Activated effector memory CD4-positive, alpha-beta T cell treated with anti-CD3 and anti-CD28 coated beads, Interleukin-2, amount 50 U/mL, for 16 hours (primary cell): ENCODE results near the gene XK.
"Not testable (repeated sequence)": the region's sequence is repeated elsewhere in the genome, so short reads cannot be mapped to it uniquely, and the experiment has no call there.

Experiments used
- DNase-seq: peaks from one replicate; pipeline ENCODE4 v3.0.0-alpha.2; 2020

XK gene

DNA sequence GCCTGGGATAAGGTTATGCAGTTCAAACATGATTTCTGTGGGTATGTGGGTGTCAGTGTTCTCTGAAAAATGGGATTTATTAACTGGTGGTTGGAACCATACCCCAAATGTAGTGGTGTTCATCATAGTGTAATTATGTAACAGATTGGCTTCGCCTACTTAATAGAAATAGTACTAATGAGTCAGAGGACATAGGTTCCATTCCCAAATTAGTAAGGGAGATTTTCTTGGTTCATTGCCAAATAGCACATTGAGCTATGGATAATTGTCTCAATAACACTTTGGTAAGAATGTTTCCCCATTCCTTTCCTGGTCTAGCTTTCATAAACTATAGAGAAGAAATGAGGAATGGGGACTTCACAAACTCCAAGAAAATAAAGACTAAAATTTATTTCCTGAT lies 73.8 kb downstream of the XK start:
- DNase-seq, result no peak

DNA sequence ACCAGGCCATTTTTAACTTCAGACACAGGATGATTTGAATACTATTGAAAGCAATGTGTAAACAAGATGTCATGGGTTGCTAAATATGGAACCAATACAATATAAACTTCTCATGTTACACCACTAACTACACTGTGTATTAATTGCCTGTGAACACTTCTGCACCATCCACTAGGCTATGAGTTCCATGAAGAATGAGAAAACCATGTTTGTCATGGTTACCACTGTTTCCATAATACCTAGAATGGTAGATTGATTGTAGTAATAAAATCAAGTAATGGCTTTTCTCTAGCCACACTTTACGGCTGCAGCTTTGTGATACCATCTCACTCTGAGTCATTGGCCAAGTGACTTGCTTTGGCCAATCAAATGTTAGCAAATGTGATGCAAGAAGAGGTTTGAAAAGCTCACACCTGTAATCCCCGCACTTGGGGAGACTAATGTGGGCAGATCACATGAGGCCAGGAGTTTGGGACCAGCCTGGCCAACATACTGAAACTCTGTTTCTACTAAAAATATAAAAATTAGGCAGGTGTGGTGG lies 74.4 kb downstream of the XK start:
- DNase-seq, result no peak

DNA sequence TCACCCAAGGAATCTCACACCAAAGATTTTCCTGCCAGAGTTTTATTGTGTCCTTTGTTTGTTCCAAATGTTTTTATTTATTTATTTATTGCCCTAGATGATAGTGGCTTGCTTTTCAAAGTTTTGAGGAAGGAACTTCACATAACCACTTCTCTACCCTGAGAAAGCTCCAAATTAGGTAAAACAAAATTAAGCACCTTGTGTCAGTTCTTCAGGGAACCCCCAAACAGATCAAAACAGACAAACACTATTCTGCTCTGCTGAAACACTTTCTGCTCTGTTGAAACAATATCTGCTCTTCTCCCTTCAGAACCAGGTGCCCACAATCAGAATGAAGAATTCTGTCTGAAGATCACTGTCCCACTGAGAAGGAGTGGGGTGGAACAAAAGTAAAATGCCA lies 77.8 kb downstream of the XK start:
- DNase-seq, result no peak

GRCh38 chrX:37765507-37765906 lies 79.9 kb downstream of the XK start:
- DNase-seq, result no peak

DNA sequence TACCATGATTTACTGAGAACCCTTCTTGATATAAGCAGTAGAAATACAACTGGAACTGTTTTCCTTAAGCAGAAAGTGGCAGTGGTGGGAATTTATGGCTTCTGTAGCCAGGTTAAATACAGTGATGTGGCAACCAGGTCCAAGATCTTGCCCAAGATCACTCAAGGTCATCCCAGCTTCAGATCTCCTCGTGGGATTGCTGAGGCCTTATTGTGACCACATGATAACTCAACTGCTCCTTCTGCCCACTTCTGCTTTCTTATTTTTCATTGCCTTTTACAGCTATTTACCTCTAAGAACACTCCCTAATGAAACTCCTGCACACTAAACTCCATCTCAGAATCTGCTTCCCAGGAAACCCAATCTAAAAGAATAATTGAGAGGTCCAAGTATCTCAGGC lies 81.8 kb downstream of the XK start:
- no peak for DNase-seq

DNA sequence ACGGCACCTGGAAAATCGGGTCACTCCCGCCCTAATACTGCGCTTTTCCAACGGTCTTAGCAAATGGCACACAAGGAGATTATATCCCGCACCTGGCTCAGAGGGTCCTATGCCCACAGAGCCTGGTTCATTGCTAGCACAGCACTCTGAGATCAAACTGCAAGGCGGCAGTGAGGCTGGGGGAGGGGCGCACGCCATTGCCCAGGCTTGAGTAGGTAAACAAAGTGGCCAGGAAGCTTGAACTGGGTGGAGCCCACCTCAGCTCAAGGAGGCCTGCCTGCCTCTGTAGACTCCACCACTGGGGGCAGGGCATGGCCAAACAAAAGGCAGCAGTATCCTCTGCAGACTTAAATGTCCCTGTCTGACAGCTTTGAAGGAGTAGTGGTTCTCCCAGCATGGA lies 83.3 kb downstream of the XK start:
- not testable (repeated sequence) for DNase-seq

DNA sequence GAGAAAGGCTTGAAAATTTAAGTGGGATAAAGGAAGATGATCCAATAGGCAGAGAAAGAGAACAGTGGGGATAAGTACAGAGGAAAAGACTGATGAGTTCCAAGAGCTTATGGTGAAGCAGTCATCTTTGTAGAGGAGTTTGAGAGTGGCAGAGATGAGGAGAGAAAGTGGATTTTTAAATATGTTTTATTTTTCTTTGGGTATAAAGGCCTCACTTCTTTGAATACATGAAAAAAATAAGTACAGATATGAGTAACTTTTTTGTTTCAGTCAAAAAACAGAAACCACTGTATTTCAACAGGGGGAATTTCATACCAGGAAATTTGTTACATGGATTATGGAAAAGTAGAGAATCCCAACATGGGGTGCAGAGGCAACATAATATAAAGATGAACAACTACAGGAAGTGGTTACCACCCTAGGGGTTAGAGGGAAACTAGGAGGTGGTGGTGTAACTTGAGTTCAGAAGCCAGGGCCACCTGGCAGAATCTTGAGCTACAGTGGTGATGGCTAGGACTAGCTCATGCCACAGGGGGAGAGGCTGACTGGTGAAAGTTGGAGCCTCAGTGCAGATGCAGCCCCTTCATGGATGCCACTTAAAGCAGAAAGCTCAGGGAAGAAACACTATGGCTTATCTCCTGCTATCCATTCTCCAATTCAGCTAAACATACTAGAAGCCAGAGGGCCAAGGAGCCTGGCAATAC lies 90.8 kb downstream of the XK start:
- DNase-seq, result no peak

- DNase-seq, result no peak
These were observed 91.4 kb downstream of the XK start for GRCh38 chrX:37776987-37777325.

DNA sequence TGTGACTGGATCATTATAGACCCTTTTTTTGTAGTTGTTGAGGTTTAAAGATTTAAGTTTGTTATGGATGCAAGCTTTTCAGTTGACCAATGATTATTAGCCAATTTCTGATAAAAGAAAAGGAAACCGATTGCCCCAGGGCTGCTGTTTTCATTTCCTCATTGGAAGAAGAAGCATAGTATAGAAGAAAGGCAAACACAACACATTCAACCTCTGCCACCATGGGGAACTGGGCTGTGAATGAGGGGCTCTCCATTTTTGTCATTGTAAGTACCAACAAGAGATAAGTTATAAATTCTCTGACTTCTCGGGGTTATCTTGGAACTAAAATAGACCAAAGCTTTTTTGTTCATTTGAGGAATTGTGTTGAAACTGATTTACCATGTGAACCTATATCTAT lies 94.3 kb downstream of the XK start, which contains the start of gene CYBB:
TSS of gene CYBB (plus strand) at position 203 of the 400 bp plus-strand sequence. CDS start at position 222, 19 bp downstream.
- no peak for DNase-seq

GRCh38 chrX:37781081-37781480 lies 95.5 kb downstream of the XK start:
- no peak for DNase-seq
